Measurements from ENCODE around the gene TKFC. TPM values are rescaled to one million over a fixed set of nuclear protein-coding genes. Genes with fewer than 3 reads are reported as not detected.

The TKFC gene
- total RNA-seq, 4 donors from 2014 or later, result 6.7 to 14.8 (median 11.8) TPM

DNA sequence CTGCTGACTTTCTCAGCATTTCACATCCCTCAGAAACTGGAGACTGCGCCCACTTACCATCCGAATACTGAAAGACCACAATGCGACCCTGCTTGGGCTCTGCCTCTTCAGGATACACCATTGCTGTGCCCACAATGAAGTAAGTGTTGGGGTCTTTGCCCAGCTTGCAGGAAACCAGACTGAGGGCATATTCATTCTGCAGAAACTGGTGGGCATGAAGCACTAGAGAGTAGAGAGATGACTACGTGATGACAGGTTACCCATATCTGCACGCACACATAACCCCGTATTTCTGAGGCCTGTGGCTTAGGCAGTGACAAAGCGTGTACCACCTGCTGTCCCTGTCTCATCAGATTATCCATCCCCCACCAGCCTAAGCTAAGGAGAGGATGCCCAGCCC lies 23.3 kb upstream of the TKFC start:
- intact Hi-C loops (cut with DNase I; ENCODE audit: low total_unique reads) (no loop called here), in situ Hi-C loops (cut with MboI; ENCODE audit: low sequenced_read_pairs in 4 of 4) (no loop called here)
- Histone ChIP-seq H3K9me3 (no peaks in the 10 kb centered on the region), H3K27ac (no peak overlapping the region), H3K4me1 (no peaks in the 10 kb centered on the region), H3K36me3 (peaks cover 3 to 99% of the 10 kb centered on the region in 2 donors), H3K4me3 (no peak overlapping the region), H3K27me3 (no peaks in the 10 kb centered on the region)
- TF ChIP-seq, protein P1, sequence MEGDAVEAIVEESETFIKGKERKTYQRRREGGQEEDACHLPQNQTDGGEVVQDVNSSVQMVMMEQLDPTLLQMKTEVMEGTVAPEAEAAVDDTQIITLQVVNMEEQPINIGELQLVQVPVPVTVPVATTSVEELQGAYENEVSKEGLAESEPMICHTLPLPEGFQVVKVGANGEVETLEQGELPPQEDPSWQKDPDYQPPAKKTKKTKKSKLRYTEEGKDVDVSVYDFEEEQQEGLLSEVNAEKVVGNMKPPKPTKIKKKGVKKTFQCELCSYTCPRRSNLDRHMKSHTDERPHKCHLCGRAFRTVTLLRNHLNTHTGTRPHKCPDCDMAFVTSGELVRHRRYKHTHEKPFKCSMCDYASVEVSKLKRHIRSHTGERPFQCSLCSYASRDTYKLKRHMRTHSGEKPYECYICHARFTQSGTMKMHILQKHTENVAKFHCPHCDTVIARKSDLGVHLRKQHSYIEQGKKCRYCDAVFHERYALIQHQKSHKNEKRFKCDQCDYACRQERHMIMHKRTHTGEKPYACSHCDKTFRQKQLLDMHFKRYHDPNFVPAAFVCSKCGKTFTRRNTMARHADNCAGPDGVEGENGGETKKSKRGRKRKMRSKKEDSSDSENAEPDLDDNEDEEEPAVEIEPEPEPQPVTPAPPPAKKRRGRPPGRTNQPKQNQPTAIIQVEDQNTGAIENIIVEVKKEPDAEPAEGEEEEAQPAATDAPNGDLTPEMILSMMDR (IDR thresholded peaks at IDR 0.05 in 4 of 5, conservative IDR thresholded peaks at IDR 0.05 in 1 of 5), result no peak
- TF ChIP-seq POLR2A (IDR thresholded peaks at IDR 0.05), result no peak
- DNase-seq (no peak), ATAC-seq (no peak)

GRCh38 chr11:61310749-61311148 lies 22.3 kb upstream of the TKFC start:
- peaks cover 3 to 98% of the 10 kb centered on the region in 2 donors for H3K36me3 ChIP-seq
- H3K9me3 ChIP-seq, result no peaks in the 10 kb centered on the region

DNA sequence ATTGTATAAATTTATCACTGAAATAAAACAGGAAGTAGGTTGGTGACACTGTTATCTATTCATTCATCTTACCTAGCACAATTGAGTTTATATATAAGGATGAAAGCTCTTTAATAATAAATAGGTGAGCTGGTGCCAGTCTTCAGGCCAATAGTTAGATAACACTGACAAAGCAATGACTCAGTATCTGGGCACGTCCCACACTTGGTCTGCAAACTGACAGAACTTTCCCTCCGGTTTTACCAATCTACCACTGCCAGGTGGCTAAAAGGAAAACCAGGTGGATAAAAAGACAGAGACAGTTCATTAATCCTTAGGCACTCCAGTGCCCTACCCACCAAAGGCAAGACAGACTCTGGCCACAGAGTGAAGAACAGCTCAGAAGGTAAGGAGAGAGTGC lies 17.8 kb upstream of the TKFC start:
- in situ Hi-C loops (cut with MboI; ENCODE audit: low sequenced_read_pairs in 4 of 4) (no loop called here), intact Hi-C loops (cut with DNase I; ENCODE audit: low total_unique reads) (no loop called here)
- H3K4me1 ChIP-seq, result no peaks in the 10 kb centered on the region
- H3K27me3 ChIP-seq, result no peaks in the 10 kb centered on the region
- H3K27ac ChIP-seq, result no peak overlapping the region
- ATAC-seq (no peak), DNase-seq (no peak)
- peaks cover 0 to 95% of the 10 kb centered on the region in 2 donors for H3K36me3 ChIP-seq
- H3K4me3 ChIP-seq, result no peak overlapping the region
- TF ChIP-seq, protein P1 (IDR thresholded peaks at IDR 0.05 in 4 of 5, conservative IDR thresholded peaks at IDR 0.05 in 1 of 5), result no peak
- no peak for TF ChIP-seq POLR2A (IDR thresholded peaks at IDR 0.05)
- no peaks in the 10 kb centered on the region for H3K9me3 ChIP-seq

More at GRCh38 chr11:61310749-61311148, 22.3 kb upstream of the TKFC start:
- no peak overlapping the region for H3K4me3 ChIP-seq
- intact Hi-C loops (cut with DNase I; ENCODE audit: low total_unique reads), result no loop called here
- in situ Hi-C loops (cut with MboI; ENCODE audit: low sequenced_read_pairs in 4 of 4), result no loop called here
- TF ChIP-seq, protein P1 (IDR thresholded peaks at IDR 0.05 in 4 of 5, conservative IDR thresholded peaks at IDR 0.05 in 1 of 5), result no peak
- no peak for TF ChIP-seq POLR2A (IDR thresholded peaks at IDR 0.05)
- no peak for ATAC-seq
- H3K4me1 ChIP-seq, result no peaks in the 10 kb centered on the region
- no peak overlapping the region for H3K27ac ChIP-seq
- no peaks in the 10 kb centered on the region for H3K27me3 ChIP-seq
- no peak for DNase-seq

DNA sequence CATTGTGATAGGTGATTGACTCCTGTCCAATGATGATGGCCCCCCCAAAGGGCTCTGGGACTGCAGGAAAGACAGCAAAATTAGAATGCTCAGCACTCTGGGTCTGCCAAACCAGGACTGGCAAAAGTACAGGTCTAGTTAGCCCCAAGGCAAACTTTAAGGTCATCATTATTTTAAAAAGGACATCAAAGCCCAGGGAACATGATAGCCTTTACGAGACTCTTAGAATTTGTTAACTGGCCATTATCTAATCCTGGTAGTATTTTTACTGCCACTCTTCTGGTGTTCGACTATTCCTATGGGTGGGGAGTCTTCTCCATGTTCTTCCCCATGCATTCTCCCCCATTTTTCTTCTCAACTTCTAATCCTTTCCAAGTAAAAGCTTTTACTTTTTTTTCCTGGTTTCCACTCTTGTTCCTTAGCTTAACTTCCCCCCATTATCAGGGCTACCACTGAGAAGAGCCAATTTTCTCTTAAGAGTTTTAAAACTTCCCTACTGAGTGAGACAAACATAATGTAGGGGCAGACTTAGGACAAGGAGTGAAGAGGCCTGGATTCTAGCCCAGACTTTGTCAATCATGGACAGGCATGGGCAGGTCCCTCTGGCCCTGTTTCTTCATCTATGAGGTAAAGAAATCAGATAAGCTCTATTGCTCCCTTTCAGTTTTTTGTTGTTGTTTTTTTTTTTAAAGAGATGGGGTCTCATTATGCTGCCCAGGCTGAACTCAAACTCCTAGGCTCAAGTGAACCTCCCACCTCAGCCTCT lies 7.2 kb upstream of the TKFC start:
- DNase-seq (no peak), ATAC-seq (peak in 1 of 2 donors; percentile 33)
- TF ChIP-seq, protein P1 (IDR thresholded peaks at IDR 0.05 in 4 of 5, conservative IDR thresholded peaks at IDR 0.05 in 1 of 5), result no peak
- TF ChIP-seq POLR2A (IDR thresholded peaks at IDR 0.05), result no peak
- no peaks in the 10 kb centered on the region for H3K9me3 ChIP-seq
- H3K4me1 ChIP-seq, result peaks cover 26 to 42% of the 10 kb centered on the region in 2 donors
- no peaks in the 10 kb centered on the region for H3K27me3 ChIP-seq
- in situ Hi-C loops (cut with MboI; ENCODE audit: low sequenced_read_pairs in 4 of 4), result no loop called here
- intact Hi-C loops (cut with DNase I; ENCODE audit: low total_unique reads), result no loop called here
- peak overlapping the region; percentile 56 to 99 (median 68) for H3K27ac ChIP-seq
- peaks cover 6 to 78% of the 10 kb centered on the region in 2 donors for H3K36me3 ChIP-seq
- no peak overlapping the region for H3K4me3 ChIP-seq
